Myocyte (in vitro differentiated cells): ENCODE results near the gene RGP1. TPM values are rescaled to one million over a fixed set of nuclear protein-coding genes. Genes with fewer than 3 reads are reported as not detected.

ENCODE experiments used
- DNase-seq: peaks from one replicate; pipeline ENCODE4 v3.0.0-alpha.2; 2012; ENCODE audit warnings: low read depth
- polyA plus RNA-seq: library from polyadenylated mRNA; unstranded; fragments of >200 nt; gene quantifications from one replicate; pipeline ENCODE4 v1.2.1, GENCODE V29; 2012; ENCODE audit warnings: missing spikeins
- total RNA-seq: library from RNA; depleted of rRNA; stranded (reverse); fragments of >200 nt; gene quantifications from 2 replicates; pipeline ENCODE4 v1.2.3, GENCODE V29; 2014

Gene RGP1, protein sequence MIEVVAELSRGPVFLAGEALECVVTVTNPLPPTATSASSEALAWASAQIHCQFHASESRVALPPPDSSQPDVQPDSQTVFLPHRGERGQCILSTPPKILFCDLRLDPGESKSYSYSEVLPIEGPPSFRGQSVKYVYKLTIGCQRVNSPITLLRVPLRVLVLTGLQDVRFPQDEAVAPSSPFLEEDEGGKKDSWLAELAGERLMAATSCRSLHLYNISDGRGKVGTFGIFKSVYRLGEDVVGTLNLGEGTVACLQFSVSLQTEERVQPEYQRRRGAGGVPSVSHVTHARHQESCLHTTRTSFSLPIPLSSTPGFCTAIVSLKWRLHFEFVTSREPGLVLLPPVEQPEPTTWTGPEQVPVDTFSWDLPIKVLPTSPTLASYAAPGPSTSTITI
- total RNA-seq = 15.5 and 17.3 TPM in 2 replicates
- 19.6 TPM for polyA plus RNA-seq

DNA sequence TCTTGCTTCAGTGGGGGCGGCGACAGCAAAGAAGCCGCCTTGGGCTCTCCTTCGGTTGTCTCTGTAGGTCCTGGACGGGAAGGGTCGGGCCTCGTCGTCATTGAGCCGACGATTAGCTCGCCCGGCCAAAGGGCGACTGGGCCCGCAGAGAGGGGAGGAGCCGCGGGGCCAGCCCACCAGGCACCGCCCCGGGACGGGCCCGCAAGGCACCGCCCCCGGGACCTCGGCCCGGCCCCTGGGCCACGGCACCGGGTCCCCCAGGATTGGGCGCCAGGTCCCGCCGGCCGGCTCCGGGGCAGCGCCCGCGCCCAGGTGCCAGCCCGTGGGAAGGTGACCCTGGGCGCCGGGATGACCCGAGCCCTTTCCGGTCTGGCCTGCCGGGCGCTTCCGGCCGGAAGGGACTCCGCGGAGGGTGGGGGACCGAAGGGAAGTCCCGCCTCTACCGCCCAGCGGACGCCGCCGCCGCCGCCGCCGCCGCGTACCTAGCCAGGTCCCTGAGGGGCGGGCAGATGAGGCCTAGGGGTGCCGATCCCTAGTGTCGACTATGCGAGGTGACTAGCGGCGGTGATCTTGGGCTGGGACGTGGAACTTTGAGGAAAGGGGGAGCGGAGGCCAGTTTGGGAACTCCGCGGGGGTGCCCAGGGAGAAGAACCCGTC lies at the start of gene RGP1, which contains the start of gene GBA2:
Gene RGP1 (plus strand): TSS at position 430 of the 657 bp plus-strand sequence. CDS start 469 bp downstream, outside the sequence.
Gene GBA2 (minus strand): TSS at position 371 of the 657 bp plus-strand sequence. CDS start 524 bp downstream, outside the sequence.
- peak; percentile 76 for DNase-seq

DNA sequence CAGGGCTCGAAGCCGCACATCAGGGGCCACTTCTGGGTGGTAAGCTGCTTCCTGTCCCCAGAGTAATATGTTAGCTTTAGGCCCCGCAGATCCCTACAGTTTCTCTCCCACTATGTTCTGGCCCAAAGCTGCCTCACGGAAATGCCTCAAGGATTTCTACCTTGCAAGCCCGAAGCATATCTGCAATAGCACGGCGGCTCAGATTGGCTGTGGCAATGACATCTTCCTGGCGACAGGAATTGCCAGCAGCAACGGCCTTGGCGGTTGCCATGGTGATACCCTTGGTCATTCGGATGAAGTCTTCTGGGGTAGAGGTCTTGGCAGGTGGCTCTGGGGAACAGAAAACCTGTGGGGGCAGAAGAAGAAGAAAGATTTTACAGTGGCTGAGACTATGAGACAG lies 49.1 kb upstream of the RGP1 start:
- DNase-seq = no peak

DNA sequence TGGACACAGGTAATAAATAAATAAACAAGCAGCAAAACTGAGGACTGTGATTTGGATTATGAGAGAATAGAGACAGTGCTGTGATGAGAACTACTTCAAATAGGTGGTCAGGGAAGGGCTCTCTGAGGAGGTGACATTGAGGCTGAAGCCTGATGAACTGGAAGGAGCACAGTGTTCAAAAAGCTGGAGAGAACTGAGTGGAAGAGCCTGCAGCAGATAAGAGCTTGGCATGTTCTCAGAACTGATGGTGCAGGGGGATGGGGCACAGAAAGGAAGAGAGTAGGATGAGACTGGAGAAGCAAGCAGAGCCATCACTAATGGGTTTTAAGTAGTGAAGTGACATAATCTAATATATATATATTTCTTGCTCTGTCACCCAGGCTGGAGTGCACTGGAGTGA lies 48.1 kb upstream of the RGP1 start:
- DNase-seq = no peak

DNA sequence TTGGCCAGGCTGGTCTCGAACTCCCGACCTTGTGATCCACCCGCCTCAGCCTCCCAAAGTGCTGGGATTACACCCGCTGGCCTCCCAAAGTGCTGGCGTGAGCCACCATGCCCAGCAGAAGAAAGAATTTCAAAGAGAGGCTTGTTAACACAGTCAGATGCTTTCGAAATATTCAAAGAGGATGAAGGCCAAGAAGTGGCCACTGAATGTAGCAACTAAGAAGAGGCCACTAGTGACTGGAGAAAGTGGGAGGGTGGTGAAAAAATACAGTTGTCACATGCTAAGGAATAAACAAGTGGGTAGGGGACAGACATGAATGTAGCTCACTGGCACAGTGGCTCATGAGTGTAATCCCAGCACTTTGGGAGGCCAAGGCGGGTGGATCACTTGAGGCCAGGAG lies 46.4 kb upstream of the RGP1 start:
- no peak for DNase-seq

DNA sequence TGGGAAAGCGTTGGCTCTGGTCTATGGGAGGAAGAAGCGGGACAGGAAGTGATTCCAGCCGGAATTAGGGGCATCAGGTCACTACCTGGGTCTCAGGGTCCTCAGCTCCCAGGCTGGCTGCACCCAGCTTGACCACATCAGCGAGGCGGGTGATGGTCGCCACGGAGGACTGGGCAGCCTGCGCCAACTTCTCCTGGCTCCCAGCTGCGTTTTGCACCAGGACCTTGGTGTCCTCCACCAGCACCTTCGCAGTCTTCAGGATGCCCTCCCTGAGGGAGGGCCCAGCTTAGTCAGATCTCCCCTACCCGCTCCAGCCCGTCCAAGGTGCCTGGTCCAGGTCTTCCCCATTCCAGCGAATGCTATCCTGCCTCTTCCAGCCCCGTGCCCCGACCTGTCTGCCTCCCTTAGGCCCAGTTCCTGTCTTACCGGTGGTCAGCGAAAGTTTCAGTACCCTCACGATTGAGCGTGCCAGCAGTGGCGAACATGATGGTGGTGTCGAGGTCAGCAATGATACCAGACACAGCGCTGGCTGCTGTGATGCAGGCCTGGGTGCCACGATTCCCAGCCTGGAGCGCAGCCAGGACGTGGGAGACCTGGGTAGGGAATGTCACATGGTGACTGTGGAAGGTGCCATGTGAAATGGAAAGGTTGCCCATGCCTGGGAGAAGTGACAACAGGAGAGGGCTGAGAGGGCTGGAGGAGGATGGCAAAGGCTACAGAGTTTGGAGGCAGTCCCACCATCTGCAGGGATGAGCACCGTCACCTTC lies 45.0 kb upstream of the RGP1 start:
- no peak for DNase-seq

DNA sequence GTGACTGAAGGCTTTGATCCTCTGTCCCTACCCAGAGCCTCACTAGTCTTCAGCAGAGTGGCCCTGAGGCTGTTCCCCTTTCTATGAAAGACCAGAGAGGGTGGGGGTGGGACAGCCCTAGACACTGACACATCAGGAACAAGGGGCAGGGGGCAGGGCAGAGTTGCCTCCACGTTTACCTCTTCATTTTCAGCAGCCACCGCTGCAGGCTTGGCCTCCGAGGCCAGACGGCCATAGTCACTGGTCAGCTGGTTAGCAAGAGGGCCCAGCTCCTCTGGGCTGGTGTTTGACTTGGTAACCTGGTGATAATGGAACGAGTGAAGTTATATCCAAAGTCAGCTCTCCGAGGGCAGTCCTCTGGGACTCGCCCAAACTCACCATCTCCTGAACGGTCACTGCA lies 43.7 kb upstream of the RGP1 start:
- DNase-seq = no peak

DNA sequence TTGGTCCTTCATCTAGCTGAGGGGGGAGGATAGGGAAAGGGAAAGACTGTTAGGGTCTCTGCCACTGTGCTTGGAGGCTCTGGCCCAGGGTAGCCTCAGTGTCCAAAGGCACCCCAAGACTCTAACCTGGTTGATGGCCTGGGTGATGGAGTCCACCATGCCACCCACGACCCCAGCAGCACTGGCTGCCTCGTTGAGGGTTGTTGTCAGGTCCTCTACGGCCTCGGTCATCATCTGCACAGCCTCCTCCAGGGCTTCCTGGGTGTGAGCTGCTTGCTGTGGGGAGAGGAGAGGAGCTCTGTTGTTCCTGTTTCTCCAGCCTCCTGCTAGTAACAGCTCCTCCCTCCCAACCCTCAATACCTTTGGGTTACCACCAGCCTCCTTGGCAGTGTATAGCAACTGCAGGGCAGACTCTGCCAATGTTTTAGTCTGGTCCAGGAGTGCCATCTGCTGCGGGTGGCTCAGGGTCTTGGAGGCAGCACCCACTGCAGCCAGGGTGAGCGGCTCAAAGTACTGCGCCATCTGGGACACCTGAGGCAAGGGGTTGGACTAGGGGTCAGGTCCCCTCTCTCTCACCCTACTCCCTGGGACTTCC lies 43.2 kb upstream of the RGP1 start:
- no peak for DNase-seq

DNA sequence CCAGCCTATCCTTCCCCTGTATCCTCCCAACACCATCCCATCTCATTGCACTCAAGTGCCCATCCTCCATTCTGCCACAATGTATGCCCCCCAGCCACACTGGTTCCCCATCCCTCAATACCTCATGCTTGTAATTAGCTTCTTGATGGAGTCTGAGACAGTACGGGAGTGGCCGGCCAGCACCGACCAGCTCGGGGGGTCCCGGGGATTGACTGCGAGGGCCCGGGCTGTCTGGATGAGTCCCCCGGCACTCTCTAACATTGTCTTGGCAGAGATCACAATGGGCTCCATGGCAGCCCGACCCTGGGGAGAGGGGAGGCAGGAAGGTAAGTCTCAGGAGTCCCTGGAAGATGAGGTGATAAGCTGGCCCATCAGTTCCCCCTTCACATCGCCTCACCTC lies 42.1 kb upstream of the RGP1 start:
- DNase-seq = no peak

DNA sequence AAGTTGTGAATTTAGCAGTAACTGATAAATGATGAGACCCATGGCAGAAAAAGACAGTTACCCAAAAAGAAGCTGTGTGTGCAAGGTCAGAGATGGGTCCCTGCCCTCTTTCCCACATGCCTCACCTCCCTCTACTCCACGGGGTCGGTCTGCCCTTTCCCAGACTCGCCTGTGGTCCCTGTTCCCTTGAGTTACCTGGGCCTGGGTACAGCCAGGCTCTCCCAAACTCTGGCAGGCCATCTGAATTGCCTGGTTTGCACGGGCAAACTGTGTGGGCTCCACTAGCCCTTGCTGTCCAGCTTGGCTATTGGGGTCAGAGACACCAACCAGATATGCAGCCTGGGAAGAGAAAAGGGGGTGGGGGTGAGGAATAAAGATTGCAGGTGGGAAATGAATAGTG lies 40.9 kb upstream of the RGP1 start:
- no peak for DNase-seq

DNA sequence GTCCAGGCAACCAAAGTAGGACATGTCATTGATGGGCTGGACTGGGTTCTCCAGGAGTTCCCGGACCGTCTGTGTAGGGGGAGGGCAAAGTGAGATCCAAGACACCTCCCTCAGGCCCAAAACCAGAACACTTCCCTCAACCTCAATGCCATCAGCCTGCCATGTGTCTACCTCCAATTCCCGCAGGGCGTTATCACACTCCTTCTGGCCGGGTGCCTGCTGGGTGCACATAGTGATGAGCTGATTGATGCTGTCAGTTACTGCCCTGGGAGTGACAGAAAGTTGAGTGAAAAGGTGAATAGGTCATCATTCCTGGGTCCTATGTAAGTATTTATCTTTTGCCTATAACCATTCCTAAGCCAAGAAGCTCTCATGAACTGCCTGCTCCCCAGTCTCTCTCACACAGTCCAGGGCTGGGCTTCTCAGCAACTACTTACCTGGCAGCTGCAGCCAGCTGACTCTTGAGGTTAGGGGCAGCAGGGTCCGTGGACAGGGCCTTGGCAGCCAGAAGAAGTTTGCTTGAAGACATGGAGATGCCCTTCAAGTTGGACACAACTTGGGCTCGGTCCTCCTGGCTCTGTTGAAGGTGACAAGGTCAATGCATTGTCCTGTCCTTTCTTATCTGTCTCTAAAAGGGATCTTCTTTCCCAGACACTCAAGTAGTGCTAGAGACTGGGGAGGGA lies 38.1 kb upstream of the RGP1 start:
- no peak for DNase-seq

DNA sequence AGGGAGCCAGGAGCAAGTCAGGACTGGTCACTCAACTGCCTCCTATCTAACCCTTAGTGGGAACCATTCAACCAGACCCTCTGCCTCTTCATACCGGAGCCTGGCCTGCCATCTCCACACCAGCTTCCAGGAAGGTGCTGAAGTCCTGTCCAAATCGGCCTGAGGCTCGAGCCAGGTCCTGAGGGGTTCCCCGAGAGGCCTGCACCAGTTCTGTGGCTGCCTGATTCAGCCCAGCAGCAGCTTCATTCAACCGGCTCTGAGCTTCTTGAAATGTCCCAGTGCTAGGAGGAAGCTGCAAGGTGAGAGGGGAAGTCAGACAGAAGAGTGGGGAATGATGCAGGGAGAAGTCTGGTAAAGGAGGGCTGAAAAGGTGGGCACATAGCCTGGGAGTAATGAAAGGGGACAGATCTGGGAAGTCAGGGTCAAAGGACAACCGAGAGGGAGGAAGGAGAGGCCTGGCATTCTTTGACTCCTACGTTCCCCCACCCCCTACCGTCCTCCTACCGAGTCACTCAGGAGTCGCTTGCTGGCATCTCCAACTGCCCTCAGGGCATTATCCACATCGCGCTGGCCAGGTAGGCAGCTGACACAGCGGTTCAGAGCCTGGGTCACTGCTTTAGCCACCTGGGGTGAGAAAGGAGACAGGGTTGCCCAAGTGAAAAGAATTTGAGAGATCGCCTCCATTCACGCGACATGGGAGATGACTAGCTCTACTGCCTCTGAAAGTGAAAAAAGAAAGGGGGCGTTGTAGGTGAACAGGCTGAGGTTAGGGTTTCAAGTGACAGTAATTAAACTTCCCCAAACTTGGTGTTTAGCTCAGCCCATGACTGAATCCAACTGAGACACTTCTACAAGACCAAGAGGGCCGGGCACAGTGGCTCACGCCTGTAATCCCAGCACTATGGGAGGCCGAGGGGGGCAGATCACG lies 37.3 kb upstream of the RGP1 start:
- DNase-seq = no peak

DNA sequence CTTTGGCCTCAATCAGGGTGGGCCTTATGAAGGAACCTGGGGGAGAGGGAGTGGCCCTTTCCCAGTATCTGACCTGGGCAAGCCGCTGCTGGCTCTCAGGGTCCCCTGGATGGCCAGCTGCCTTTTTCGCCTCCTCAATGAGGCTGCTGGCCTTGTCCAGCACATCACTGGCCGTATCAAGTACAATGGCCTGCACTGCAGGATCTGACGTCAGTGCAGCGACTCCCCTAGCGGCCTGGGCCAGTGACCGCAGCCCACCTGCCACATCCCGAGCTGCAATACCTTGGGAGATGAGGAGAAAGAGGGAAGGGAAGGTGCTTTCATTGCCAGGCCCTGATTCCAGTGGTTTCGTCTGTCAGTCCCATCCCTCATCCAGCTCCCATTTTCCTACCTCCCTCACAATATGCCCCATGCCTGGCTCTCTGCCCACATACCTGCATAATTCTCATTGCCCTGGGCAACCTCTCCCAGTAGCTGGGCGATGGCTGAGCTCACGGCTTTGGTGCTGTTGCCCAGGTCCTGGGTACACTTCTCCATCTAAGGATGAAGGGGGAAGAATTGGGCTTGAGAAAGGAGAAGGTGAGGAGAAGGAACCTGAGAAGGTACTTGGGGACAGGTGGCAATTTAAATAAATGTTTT lies 36.2 kb upstream of the RGP1 start:
- no peak for DNase-seq

DNA sequence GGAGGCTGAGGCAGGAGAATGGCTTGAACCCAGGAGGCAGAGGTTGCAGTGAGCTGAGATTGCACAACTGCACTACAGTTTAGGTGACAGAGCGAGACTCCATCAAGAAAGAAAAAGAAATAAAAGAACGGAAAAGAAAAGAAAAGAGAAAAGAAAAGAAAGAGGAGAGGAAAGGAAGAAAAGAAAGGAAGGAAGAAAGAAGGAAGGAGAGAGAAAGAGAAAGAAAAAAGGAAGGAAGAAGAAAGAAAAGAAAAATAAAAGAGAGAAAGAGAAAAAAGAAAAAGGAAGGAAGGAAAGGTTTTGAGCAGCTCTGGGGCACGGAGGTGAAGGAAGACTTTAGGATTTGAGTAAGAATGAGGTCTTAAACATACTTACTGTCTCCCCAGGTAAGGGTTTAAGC lies 35.5 kb upstream of the RGP1 start:
- DNase-seq = no peak

DNA sequence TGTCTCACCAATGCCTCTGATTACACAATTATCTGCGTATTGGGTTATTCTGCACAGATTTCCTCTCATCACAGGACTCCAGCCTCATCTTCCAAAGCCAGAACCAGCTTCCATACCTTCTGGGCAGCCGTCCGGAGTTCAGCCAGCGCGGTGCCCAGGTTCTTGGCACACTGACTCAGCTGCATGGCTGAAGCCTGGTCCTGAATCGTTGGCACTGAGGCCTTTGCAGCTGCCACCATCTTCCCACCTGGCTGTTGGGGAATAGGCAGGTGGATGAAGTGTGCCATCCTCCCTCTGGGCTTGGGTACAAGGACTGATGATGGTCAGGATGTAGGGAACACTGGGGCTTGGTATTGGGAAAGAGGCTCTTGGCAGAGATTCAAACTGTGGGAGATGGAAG lies 35.0 kb upstream of the RGP1 start:
- no peak for DNase-seq

DNA sequence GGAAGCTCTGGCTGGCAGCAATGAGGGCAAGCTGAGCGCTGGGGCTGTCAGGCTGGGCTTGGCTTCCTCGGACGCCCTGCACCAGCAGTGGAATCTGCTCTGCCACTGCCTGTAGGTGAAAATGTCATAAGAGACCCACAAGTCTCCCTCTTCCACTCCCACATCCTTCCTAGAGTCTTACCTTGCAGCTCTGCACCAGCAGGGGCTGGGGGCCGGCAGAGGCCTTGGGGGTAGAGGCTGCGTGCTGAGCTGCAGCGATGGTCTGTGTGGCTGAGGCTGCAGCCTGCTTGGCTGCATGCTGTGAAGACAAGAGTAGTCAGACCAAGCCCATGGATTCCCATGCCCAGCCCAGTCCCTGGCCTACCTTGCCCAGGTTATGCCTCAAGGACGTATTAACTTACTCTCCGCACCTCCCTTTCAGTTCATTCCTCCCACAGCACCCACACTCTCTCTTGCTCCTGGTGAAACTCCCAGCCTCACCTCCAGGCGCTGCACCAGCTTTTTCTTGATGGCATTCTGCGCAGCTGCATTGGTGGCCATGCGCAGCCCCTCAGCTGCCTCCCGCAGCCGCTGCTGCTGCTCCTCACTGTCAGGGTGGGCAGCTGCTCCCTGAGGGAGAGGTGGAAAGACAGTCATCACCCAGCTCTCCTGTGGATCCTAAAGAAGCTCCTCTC lies 34.4 kb upstream of the RGP1 start:
- no peak for DNase-seq

DNA sequence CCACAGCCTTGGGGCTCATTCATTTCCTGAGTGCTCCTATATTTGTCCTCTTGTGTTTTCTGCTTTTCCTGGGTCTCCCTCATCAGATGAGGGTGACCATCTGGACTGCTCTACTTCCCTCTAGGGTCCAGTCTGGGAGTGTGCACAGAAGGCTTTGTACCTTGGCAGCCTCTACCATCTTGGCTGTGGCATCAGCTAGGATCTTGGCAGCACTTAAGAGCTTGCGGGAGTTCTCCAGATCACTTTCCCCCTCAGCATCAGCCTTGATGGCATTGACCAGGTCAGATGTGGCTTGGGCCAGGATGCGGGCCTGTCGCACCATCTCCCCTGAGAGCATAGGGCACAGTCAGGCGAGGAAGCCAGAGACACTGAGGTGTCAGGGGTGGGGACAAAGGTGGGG lies 32.9 kb upstream of the RGP1 start:
- no peak for DNase-seq

DNA sequence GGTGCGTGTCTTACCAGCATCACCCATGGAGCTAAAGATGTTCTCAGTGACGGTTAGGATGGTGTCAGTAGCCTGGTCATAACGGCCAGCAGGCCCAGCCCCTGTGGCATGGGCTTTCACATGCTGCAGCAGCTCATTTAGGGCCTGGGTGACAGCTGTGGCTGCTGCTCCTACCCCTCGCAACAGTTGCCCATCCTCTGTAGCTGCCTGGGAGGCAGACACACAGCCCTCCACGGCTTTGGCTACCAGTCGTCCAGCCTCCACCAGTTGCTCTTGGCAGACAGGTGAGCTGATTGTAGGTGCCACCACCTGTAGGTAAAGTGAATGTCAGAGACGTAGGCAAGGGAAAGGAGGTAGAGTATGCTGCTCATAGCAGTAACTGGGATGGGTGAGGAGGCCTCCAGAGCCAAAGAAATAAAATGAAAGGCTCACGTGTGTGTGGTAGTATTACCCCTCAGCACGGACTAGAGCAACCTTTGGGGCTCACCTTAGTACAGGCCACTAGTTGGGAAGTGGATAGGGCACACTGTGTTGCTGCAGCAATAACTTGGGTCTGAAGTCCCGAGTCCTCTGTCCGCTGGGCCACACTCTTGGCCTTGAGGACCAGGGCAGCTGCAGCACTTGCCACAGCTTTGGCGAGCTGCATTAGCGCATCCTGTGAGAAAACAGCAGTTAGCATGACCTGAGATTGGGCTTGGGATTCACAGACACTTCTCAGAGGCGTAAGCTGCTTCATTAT lies 31.8 kb upstream of the RGP1 start:
- DNase-seq = peak; percentile 56
